Lower lobe of right lung (tissue), 2 donors: ENCODE data around the gene IRAK3. TPM values are rescaled to one million over a fixed set of nuclear protein-coding genes. Genes with fewer than 3 reads are reported as not detected.

Experiments
- ATAC-seq, 2 donors: fragments of 200-7000 bp; cut with Tn5 transposase; one replicate each; pipeline ENCODE4 v1.9.1; 2020 to 2022; ENCODE audit warnings: mild to moderate bottlenecking in 2 of 2, moderate library complexity in 2 of 2
- DNase-seq: peaks from one replicate; pipeline ENCODE4 v3.0.0-alpha.2; 2020
- H3K27ac ChIP-seq: fragments of 200-600 bp; one replicate; pipeline ENCODE4 v1.8.0; 2022
- H3K27me3 ChIP-seq: fragments of 200-600 bp; one replicate; pipeline ENCODE4 v1.8.0; 2022; ENCODE audit warnings: low read depth
- H3K36me3 ChIP-seq: fragments of 200-600 bp; one replicate; pipeline ENCODE4 v1.8.0; 2022; ENCODE audit warnings: mild to moderate bottlenecking
- H3K4me1 ChIP-seq: fragments of 200-600 bp; one replicate; pipeline ENCODE4 v1.8.0; 2022
- H3K4me3 ChIP-seq: fragments of 200-600 bp; one replicate; pipeline ENCODE4 v1.8.0; 2022; ENCODE audit warnings: mild to moderate bottlenecking
- H3K9me3 ChIP-seq: fragments of 200-600 bp; one replicate; pipeline ENCODE4 v1.8.0; 2022
- CTCF ChIP-seq: fragments of 200-600 bp; IDR thresholded peaks from one replicate; pipeline ENCODE4 v1.8.0; 2022; ENCODE audit warnings: antibody characterized with exemption, mild to moderate bottlenecking
- intact Hi-C: fragments of 100-400 bp; cut with DNase I; formaldehyde crosslinking; loops from one replicate; pipeline ENCODE4 v1.11.0; 2022
- total RNA-seq: library from RNA; stranded (reverse); fragmentation: NEBNext Ultra II Directional; extraction: Animal tissue kit (Norgen Biotek cat#: 25700); gene quantifications from one replicate; pipeline ENCODE4 v1.2.1, GENCODE V29; 2021
- donor health status: DM: no; HTN: yes; CAD: no; lungs with severe emphysema.

The IRAK3 gene
- total RNA-seq, 1 donor from 2014 or later = 50.7 TPM

GRCh38 chr12:66272650-66273049 lies 83.6 kb downstream of the IRAK3 start:
- intact Hi-C loops = no loop called here
- no peak overlapping the region for H3K4me3 ChIP-seq
- no peak for TF ChIP-seq CTCF
- ATAC-seq = no peak
- no peaks in the 10 kb centered on the region for H3K36me3 ChIP-seq
- H3K4me1 ChIP-seq = peaks cover 3% of the 10 kb centered on the region
- no peak overlapping the region for H3K27ac ChIP-seq
- no peaks in the 10 kb centered on the region for H3K27me3 ChIP-seq
- H3K9me3 ChIP-seq = no peaks in the 10 kb centered on the region
- no peak for DNase-seq

- intact Hi-C loops = no loop called here
- H3K27me3 ChIP-seq = no peaks in the 10 kb centered on the region
- no peak for TF ChIP-seq CTCF
- H3K9me3 ChIP-seq = no peaks in the 10 kb centered on the region
- DNase-seq (no peak), ATAC-seq (no peak)
- no peak overlapping the region for H3K4me3 ChIP-seq
- H3K36me3 ChIP-seq = no peaks in the 10 kb centered on the region
- H3K4me1 ChIP-seq = peaks cover 3% of the 10 kb centered on the region
- H3K27ac ChIP-seq = no peak overlapping the region
Measured at GRCh38 chr12:66273147-66273546, 84.1 kb downstream of the IRAK3 start.

GRCh38 chr12:66275040-66275439 lies 86.0 kb downstream of the IRAK3 start:
- ATAC-seq (no peak), DNase-seq (no peak)
- Histone ChIP-seq H3K27ac (no peak overlapping the region), H3K4me3 (no peak overlapping the region), H3K9me3 (no peaks in the 10 kb centered on the region), H3K4me1 (peaks cover 7% of the 10 kb centered on the region), H3K36me3 (no peaks in the 10 kb centered on the region), H3K27me3 (no peaks in the 10 kb centered on the region)
- TF ChIP-seq CTCF = no peak
- intact Hi-C loops = no loop called here

GRCh38 chr12:66279123-66279712 lies 90.2 kb downstream of the IRAK3 start:
- Histone ChIP-seq H3K27me3 (no peaks in the 10 kb centered on the region), H3K27ac (no peak overlapping the region), H3K36me3 (no peaks in the 10 kb centered on the region), H3K4me3 (no peak overlapping the region), H3K9me3 (no peaks in the 10 kb centered on the region), H3K4me1 (peaks cover 11% of the 10 kb centered on the region)
- peak in 1 of 2 donors; percentile 32 for ATAC-seq
- peak; percentile 60 for TF ChIP-seq CTCF
- intact Hi-C loops = no loop called here
- DNase-seq = no peak

- Histone ChIP-seq H3K4me3 (no peak overlapping the region), H3K27me3 (no peaks in the 10 kb centered on the region), H3K27ac (no peak overlapping the region), H3K36me3 (no peaks in the 10 kb centered on the region), H3K9me3 (no peaks in the 10 kb centered on the region), H3K4me1 (peaks cover 11% of the 10 kb centered on the region)
- DNase-seq = no peak
- peak in 1 of 2 donors; percentile 51 for ATAC-seq
- TF ChIP-seq CTCF = no peak
- intact Hi-C loops = no loop called here
Measured at GRCh38 chr12:66280561-66280960, 91.5 kb downstream of the IRAK3 start.

- ATAC-seq (no peak), DNase-seq (no peak)
- intact Hi-C loops = no loop called here
- H3K27ac ChIP-seq = no peak overlapping the region
- TF ChIP-seq CTCF = no peak
- H3K9me3 ChIP-seq = no peaks in the 10 kb centered on the region
- no peak overlapping the region for H3K4me3 ChIP-seq
- no peaks in the 10 kb centered on the region for H3K27me3 ChIP-seq
- H3K4me1 ChIP-seq = peaks cover 11% of the 10 kb centered on the region
- H3K36me3 ChIP-seq = no peaks in the 10 kb centered on the region
Measured at GRCh38 chr12:66282244-66282643, 93.2 kb downstream of the IRAK3 start.
